GM08714 (cell line): ENCODE data around the gene MXI1.

Source experiments
- H3K4me3 ChIP-seq: fragments of 200-500 bp; sonication (Bioruptor generic); 2 replicates; pipeline ENCODE4 v1.5.1; 2014; ENCODE audit warnings: mild to moderate bottlenecking, low read length, inconsistent platforms
- ZNF274 ChIP-seq: IDR thresholded peaks from 2 replicates; pipeline ENCODE4 v1.6.1; 2012; ENCODE audit warnings: mild to moderate bottlenecking, low read depth, low read length

The MXI1 gene

GRCh38 chr10:110216942-110217661 lies 9.7 kb downstream of the MXI1 start:
- TF ChIP-seq ZNF274 = no peak

GRCh38 chr10:110217662-110218008 lies 10.2 kb downstream of the MXI1 start:
- no peak for TF ChIP-seq ZNF274
- no peak overlapping the region for H3K4me3 ChIP-seq

More at GRCh38 chr10:110216942-110217661, 9.7 kb downstream of the MXI1 start:
- H3K4me3 ChIP-seq = no peak overlapping the region

- no peak for TF ChIP-seq ZNF274
- H3K4me3 ChIP-seq = no peak overlapping the region
These were observed 11.2 kb downstream of the MXI1 start for GRCh38 chr10:110218632-110219031.

- no peak for TF ChIP-seq ZNF274
- no peak overlapping the region for H3K4me3 ChIP-seq
These were observed 12.5 kb downstream of the MXI1 start for GRCh38 chr10:110219884-110220283.

- TF ChIP-seq ZNF274 = no peak
- H3K4me3 ChIP-seq = no peak overlapping the region
These were observed 13.0 kb downstream of the MXI1 start for GRCh38 chr10:110220398-110220797.

GRCh38 chr10:110221044-110221720 lies 13.8 kb downstream of the MXI1 start:
- no peak overlapping the region for H3K4me3 ChIP-seq
- TF ChIP-seq ZNF274 = no peak

- no peak overlapping the region; the same call in 1 of the 2 replicates for H3K4me3 ChIP-seq
- TF ChIP-seq ZNF274 = no peak
These were observed 14.4 kb downstream of the MXI1 start for GRCh38 chr10:110221721-110222261.

- TF ChIP-seq ZNF274 = no peak
- H3K4me3 ChIP-seq = no peak overlapping the region
These were observed 15.4 kb downstream of the MXI1 start for GRCh38 chr10:110222641-110223297.

GRCh38 chr10:110223298-110223925 lies 16.0 kb downstream of the MXI1 start:
- no peak overlapping the region for H3K4me3 ChIP-seq
- no peak for TF ChIP-seq ZNF274

GRCh38 chr10:110224992-110225391 lies 17.6 kb downstream of the MXI1 start:
- H3K4me3 ChIP-seq = peak overlapping the region; percentile 63; the same call in 1 of the 2 replicates
- TF ChIP-seq ZNF274 = no peak

- peak overlapping the region; percentile 63 for H3K4me3 ChIP-seq
- no peak for TF ChIP-seq ZNF274
These were observed 18.0 kb downstream of the MXI1 start for GRCh38 chr10:110225441-110225755.

GRCh38 chr10:110225756-110226542 lies 18.5 kb downstream of the MXI1 start:
- peak overlapping the region; percentile 87 for H3K4me3 ChIP-seq
- no peak for TF ChIP-seq ZNF274

GRCh38 chr10:110226543-110226925 lies 19.1 kb downstream of the MXI1 start:
- TF ChIP-seq ZNF274 = no peak
- peak overlapping the region; percentile 87 for H3K4me3 ChIP-seq
